EH (cell line): ENCODE results near the gene CDK11B.
"Not testable (repeated sequence)": the region's sequence is repeated elsewhere in the genome, so short reads cannot be mapped to it uniquely, and the experiment has no call there.

Source experiments
- DNase-seq: peaks from one replicate; pipeline ENCODE4 v3.0.0-alpha.2; 2015; ENCODE audit warnings: low read depth

Gene CDK11B

GRCh38 chr1:1683104-1683905 is 24.5 kb upstream of the CDK11B start:
- DNase-seq: no peak

DNA sequence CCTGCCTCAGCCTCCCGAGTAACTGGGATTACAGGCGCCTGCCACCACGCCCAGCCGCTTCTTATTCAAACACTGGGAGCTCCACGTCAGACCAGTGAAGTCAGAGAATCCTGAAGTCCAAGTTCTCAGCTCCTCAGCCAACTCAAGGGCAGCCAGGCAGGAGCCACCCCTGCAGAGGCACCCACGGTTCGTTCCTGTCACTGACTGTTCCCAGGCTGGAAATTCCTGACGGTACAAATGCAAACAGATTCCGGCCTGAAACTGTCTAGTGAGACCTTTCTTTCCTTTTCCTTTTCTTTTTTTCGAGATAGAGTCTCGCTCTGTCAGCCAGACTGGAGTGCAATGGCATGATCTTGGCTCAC is 22.1 kb upstream of the CDK11B start:
- DNase-seq: no peak

DNA sequence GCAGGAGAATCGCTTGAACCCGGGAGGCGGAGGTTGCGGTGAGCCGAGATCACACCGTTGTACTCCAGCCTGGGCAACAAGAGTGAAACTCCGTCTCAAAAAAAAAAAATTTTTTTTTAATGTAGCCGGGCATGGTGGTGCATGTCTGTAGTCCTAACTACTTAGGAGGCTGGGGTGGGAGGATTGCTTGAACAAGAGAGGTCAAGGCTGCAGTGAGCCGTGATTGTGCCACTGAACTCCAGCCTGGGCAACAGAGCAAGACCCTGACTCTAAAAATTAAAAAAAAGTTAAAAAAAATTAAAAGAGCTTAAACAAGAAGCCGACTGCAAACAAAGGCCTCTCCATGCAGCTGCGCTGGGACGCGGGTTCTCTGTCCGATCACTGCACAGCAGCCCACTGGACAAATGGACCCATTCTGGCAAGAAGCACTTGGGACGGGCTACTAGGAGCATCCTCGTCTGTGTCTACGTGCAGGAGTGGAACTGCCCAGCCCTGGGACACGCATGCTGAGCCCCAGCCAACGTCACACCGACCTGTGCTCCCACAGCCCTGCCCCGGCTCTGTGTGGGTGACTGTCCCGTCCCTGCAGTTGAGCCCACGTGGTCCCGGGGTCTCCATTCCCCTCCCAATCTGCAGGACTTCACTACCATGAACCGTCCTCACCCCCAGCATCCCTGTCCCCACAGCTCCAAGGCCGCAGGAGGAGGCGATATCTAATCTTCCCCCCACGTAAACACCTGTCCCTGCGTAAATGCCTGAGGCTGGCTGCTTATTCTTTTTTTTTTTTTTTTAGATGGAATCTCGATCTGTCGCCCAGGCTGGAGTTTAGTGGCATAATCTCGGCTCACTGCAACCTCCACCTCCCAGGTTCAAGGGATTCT is 21.5 kb upstream of the CDK11B start:
- no peak for DNase-seq

- peak; percentile 8 for DNase-seq
Measured at GRCh38 chr1:1678581-1679380, 20.0 kb upstream of the CDK11B start.

GRCh38 chr1:1677718-1678580 is 19.1 kb upstream of the CDK11B start:
- no peak for DNase-seq

GRCh38 chr1:1676087-1676486 is 17.3 kb upstream of the CDK11B start:
- not testable (repeated sequence) for DNase-seq

GRCh38 chr1:1675218-1675617 is 16.4 kb upstream of the CDK11B start:
- DNase-seq: not testable (repeated sequence)

- DNase-seq: not testable (repeated sequence)
Measured at GRCh38 chr1:1674806-1675205, 16.0 kb upstream of the CDK11B start.

- DNase-seq: no peak
Measured at GRCh38 chr1:1672181-1672965, 13.6 kb upstream of the CDK11B start.

- no peak for DNase-seq
Measured at GRCh38 chr1:1671365-1672119, 12.7 kb upstream of the CDK11B start.

- DNase-seq: no peak
Measured at GRCh38 chr1:1670866-1671265, 12.1 kb upstream of the CDK11B start.

DNA sequence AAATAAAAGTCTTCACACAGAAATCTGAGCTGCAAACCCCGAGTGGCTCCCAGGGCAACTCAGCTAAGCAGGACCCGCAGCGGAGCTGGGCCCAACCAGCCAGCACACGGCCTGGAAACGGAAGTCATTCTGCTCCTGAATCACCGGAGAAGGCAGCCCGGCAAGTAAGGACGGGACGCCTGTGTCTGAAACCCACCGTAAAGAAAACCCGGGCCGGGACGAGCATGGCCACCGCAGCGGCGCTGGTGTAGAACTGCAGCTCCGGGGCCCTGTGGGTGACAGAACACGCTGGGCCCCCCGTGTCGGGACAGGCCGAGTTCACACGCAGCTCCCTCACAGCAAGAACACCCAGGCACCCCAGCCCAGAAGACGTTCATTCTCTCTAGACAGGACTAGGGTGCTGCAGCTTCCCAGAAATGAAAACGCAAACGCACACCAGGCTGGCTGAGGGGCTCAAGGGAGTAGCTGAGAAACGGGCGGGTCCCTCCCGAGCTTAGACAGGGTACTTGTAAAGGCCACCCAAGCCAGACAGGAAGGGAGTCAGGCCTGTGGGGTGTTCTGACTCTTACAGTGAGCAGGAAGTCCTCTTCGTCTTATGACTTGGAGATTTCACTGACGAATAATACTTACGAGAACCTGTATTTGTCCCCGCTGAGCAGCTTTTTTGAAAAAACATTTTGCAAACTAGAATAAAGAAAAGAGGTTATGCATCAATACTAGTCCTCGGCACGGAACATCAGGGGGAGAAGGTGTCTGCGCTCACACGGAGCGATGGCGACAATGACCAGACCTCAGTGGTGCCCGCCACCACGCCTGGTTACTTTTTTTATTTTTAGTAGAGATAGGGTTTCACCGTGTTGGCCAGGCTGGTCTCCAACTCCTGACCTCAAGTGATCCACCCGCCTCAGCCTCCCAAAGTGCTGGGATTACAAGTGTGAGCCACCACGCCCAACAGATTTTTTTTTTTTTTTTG is 10.9 kb upstream of the CDK11B start:
- no peak for DNase-seq

DNA sequence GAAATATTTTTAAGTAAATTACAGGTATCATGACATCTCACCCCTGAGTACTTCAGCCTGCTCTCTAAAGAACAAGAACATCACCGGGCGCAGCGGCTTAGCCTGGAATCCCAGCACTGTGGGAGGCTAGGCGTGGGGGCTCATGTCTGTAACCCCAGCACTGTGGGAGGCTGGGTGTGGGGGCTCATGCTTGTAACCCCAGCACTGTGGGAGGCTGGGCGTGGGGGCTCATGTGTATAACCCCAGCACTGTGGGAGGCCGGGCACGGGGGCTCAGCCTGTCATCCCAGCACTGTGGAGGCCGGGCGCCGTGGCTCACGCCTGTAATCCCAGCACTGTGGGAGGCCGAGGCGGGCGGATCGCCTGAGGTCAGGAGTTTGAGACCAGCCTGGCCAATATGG is 7.7 kb upstream of the CDK11B start:
- DNase-seq: no peak

DNA sequence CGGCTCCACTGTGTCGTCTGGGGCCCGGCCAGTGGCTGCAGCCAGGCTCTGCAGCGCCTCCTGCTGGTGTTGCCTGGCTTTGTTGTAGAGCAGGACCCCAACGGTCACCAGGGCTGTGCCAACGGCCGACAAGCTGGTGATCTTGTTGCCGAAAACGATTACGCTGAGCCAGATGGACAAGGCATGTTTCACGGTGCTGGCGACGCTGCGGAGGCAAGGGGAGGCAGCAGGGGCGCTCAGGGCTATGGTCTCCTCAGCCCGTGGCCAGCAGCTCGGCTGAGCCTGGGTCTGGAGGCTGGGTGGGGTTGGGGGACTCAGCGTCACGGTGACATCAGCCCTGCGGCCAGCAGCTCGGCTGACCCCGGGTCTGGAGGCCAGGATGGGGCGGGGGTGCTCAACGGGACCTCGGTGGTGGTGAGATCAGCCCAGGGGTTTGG is 7.0 kb upstream of the CDK11B start:
- no peak for DNase-seq

- DNase-seq: no peak
Measured at GRCh38 chr1:1664941-1665814, 6.4 kb upstream of the CDK11B start.

DNA sequence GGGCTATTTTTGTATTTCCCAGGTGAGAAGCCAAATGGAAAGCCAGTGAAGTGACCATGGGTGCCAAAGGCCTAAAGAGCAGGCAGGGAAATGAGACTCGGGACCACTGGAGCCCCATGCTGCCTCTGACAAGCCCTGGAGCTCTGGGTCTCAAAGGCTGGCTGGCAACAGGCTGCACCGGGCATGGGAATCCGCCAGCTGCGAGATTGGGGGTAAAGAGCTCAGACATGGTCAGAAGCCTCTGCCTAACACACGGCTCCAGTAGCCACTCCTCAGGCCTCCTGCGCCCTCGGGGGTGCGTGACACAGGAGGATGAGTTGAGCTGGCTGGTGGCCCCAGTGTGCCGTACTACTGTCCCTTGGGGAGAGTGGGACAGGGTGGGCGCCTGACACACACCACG is 5.5 kb upstream of the CDK11B start:
- DNase-seq: not testable (repeated sequence)

DNA sequence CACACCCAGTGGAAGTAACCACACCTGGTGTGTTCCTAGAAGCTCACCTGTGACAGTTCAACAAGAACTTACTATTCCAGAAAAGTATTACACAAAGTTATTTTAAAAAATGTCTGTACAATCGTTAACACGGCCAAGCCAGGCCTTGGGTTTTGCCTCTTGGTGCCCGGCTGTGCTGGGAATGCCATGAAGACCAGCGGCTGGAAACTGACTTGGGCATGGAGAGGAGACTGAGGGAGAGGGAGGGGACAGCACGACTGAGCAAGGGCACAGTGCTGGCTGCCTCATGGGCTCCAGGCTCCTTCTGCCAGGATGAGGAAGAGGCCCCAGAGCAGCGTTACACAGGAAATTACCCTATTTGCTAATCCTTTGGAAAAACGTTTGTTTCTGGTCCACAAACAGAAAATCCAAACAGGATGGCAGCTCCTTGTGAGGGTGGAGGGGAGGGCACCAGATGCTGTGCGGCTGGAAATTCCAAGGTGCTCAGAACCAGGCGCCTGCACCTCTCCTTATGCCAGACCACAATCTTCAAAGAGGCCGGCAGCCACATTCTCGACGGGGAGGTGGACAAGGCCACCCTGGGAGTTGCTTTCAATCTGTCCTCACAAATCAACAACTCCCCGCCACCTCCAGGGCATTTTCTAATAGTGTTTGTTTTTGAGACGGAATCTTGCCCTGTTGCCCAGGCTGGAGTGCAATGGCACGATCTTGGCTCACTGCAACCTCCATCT is 4.2 kb upstream of the CDK11B start:
- peak; percentile 27 for DNase-seq
